Suppressor macrophage treated with lipopolysaccharide for 1 hour (primary cell): ENCODE data around the gene LRP1B.
"Not testable (repeated sequence)": the region's sequence is repeated elsewhere in the genome, so short reads cannot be mapped to it uniquely, and the experiment has no call there.

Source experiments
- DNase-seq, 3 donors: peaks; one replicate each; pipeline ENCODE4 v3.0.0-alpha.2; 2020 to 2022

The LRP1B gene

GRCh38 chr2:140489193-140489592 lies 1641.6 kb downstream of the LRP1B start:
- DNase-seq: no peak

DNA sequence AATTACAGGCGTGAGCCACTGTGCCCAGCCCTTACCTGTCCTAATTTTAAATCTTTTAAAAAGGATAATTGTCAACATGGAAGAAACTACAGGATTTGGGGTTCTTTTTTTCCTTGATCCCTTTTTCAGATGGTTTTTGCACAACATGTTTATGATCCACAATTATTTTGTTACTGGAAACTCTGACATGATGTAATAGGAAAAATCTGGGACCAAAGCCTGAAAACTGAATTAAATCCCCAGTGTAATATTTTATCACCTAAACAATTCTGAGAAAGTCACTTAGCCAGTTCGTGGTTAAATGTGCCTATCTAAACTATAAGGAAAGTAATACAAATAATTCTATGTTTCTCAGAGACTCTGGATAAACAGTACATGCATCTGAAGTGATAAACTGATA lies 1649.7 kb downstream of the LRP1B start:
- no peak for DNase-seq

GRCh38 chr2:140473851-140474250 lies 1657.0 kb downstream of the LRP1B start:
- DNase-seq: no peak

DNA sequence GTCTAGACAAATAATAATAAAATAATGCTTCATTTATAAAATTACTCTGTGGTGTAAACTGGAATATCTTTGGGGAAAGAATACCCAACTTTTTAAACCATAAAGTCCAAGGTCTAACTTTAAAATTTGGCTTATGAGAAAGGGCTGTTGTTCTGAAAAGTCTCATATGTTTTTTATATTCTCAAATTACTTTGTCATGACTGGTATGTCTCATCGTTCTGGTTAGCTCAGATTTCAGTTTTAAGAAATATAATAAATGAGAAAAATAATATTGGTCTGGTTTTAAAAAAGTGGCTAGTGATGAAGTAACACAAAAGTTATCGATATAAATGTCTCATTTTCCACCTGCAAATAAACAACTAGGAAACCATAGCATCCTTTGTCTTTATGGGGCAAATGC lies 1658.1 kb downstream of the LRP1B start:
- DNase-seq: no peak

DNA sequence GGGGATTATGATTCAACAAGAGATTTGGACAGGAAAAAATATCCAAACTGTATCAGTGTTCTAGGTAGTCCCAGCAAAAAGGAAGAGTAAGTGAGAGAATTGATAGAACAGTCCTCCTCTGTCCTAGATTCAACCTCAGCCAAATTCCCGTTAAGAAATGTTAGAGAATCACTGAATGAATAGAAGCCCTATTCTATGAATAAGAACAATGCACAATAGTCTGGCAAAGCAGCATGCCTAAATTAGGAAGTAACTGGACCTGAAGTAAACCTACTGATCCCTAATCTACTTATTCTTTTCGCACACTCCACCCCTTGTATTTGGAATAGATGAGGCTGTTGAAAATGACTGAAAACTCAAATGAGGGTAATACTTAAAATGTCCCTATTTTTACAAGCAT lies 1665.5 kb downstream of the LRP1B start:
- DNase-seq: no peak

DNA sequence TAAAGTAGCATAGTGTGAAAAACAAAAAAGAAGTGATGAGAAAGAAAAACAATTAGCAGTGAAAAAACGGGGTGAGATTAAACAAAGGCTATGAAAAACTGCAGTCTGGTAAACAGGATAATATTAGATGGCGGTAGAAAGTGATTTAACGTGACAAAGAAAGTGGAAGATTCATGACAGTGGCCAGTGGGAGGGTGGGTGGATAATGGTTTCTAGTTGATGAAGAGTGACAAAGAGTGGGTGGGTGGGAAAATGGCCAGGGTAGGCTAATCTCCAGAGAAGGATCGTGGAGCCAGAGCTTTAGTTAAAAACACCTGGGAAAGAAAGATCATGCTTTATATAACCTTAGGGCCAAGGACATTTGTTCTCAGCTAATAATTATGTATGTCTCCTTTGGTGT lies 1667.8 kb downstream of the LRP1B start:
- no peak for DNase-seq

DNA sequence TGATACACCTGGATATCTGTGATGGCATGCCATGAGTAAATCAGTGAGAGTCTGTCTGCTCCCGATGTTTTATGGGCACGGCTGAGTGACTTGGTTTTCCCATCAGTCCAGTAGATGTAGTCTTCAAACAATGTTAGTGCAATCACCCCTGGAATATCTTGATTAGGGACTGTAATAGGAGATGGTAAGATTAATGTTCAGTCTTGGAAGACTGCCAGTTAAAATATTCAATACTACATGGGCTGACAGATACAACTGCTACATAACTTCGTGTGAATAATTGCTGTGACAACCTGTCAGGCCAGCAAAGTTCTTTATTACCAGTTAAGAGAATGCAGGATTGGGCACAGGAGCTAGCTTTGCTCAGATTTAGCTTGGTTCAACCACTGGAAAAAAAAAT lies 1673.3 kb downstream of the LRP1B start:
- DNase-seq: no peak

- no peak for DNase-seq
Observed at GRCh38 chr2:140455315-140455714, 1675.5 kb downstream of the LRP1B start.

GRCh38 chr2:140454717-140455116 lies 1676.1 kb downstream of the LRP1B start:
- DNase-seq: no peak

- no peak for DNase-seq
Observed at GRCh38 chr2:140451324-140451723, 1679.5 kb downstream of the LRP1B start.

DNA sequence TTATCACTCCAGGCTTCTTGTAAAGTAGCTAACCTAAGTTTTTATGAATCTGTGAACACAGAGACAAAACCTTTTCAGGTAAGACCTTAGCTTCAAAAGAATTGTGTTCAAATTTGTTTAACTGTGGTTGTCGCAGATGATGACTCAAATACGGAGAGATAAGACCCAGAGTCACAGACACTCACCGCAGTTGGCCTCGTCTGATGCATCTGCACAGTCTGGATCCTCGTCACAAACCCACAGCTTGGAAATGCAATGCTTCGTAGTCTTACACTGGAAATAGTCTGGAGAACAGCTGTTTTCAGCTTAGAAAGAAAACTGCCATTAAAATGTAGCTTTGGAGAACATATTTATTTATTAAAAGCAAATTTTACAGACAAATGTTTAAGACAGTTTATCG lies 1688.5 kb downstream of the LRP1B start:
- DNase-seq: no peak

GRCh38 chr2:140440815-140441214 lies 1690.0 kb downstream of the LRP1B start:
- no peak for DNase-seq

DNA sequence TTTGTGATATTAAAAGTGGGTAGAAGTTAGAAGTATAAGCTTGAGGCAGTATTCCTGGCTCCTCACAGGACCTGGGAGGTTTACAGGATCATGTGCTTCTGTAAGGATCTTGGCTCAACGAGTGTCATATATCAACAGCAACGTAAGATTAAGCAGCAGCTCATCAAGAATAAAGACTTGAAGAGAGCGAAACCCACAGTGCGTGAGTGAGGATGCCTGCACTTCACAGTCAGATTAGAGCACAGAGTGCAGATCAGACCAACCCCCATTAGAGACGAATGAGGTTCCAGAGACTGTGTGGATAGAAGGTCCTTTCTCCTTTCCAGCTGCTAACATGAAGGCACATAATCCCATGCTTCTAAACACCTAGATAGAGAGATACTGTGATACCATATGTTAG lies 1693.9 kb downstream of the LRP1B start:
- DNase-seq: no peak

- DNase-seq: not testable (repeated sequence)
Observed at GRCh38 chr2:140427033-140427432, 1703.8 kb downstream of the LRP1B start.

DNA sequence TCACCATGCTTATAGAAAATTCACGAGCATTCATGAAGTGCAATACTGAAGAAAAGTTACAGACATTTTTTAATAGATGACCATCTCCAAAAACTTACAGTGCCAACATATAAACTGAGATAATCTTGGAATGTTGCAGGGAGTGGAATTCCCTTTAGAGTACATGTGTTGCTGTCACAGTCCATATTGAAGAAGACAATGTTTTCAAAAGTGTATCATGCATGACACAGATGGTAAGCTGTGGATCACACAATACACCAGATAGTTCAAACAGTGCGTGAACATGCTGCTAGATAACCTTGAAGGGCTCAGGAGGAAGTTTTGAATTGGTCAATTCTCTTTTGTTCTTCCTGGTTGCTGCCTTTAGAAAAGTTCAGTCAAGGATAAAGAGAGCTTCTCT lies 1706.3 kb downstream of the LRP1B start:
- no peak for DNase-seq

GRCh38 chr2:140422759-140423158 lies 1708.1 kb downstream of the LRP1B start:
- DNase-seq: no peak

GRCh38 chr2:140417504-140417903 lies 1713.3 kb downstream of the LRP1B start:
- no peak for DNase-seq

DNA sequence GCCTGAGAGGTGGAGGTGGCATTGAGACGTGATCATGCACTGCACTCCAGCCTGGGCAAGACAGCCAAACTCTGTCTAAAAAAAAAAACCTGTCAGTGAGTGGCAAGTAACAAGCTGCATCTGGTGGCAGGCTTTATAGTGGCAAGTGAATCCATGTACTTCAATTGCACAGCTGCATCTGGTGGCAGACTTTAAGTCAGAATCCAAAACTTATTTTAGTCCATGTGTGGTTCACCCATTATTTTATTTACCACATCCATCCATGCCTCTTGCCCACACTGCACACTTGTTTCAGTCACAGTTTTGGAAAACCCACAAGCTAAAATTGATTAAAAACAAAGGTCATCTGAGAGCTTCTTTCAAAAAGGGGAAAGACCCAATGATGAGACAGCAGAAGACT lies 1714.2 kb downstream of the LRP1B start:
- no peak for DNase-seq

- DNase-seq: not testable (repeated sequence)
Observed at GRCh38 chr2:140415035-140415434, 1715.8 kb downstream of the LRP1B start.

DNA sequence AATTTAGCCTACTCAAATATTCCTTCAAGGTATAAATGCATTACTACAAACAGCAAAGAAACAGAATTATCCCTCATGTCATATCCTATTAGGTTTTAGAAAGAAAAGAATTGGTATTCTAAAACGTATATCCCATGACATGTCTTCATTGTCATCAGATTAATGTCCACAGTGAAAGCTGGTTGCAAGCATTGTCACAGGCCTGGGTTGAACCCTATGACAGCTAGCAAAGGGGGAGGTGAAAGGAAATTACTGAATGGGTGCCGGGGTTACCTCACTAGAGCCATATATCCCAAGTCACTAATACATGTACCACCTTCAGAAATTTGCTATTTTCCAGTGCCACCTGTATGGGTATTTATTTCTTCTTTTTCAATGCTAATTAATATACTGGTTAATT lies 1720.1 kb downstream of the LRP1B start:
- no peak for DNase-seq

GRCh38 chr2:140401056-140401455 lies 1729.8 kb downstream of the LRP1B start:
- DNase-seq: no peak

DNA sequence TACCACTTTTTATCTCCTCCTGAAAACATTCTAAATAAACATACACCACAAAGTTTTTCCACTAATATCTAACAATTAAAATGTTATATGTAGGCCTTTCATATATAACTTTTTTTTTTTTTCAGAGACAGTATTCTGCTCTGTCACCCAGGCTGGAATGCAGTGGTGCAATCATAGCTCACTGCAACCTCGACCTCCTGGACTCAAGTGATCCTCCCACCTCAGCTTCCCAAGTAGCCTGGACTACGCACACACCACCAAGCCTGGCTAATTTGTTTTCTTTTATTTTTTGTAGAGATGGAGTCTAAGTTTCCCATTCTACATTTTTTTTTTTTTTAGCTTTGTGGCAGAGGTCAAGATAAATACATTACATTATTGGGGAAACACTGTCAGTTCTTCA lies 1738.0 kb downstream of the LRP1B start:
- DNase-seq: no peak

- DNase-seq: no peak
Observed at GRCh38 chr2:140384946-140385345, 1745.9 kb downstream of the LRP1B start.

DNA sequence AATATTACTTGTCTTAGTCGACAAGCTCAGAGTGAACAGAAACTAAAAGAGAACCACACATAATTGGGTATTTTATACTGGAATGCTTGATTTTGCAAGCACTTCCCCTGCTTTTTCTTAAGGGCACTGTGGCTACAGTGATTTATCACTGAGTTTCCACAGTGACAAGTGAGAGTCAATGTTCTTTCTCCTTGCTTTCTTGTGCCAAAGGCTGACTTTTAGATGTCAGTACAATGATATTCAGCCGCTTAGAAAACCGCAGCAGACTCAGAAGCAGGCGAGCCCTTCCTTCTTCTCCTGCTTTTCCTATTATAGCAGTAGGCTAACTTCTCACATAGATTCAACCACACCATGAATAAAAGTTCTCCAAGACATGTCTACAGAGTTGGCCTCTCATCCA lies 1747.0 kb downstream of the LRP1B start:
- no peak for DNase-seq

DNA sequence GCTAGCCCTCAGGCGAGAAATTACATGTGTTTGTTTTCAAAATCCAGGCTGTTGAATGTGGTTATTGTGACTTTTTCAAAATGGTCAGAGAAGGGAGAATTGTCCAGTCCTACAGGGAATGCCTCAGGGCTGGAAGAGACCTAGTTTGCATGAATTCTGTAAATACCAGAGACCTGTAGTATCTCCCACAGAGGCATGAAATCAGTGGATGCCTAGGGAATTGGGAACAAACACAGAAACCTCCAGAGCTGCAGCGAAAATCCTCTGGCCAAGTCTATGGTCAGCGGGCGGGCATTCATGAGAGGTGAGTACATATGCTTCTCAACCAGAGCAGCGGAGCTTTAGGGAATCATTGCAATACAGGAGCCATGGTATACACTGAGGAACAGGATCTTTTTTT lies 1754.1 kb downstream of the LRP1B start:
- no peak for DNase-seq

GRCh38 chr2:140363131-140363530 lies 1767.7 kb downstream of the LRP1B start:
- DNase-seq: no peak
